LNCaP clone FGC (cell line): Measurements from ENCODE around the gene GNAQ.
"Not testable (repeated sequence)": the region's sequence is repeated elsewhere in the genome, so short reads cannot be mapped to it uniquely, and the experiment has no call there.

Source experiments
- DNase-seq: peaks from one replicate; pipeline ENCODE4 v3.0.0-alpha.2; 2011; ENCODE audit warnings: low read depth
- H3K4me3 ChIP-seq: 2 replicates; pipeline ENCODE4 v1.5.1; 2011; ENCODE audit warnings: mild to moderate bottlenecking, low read depth, low read length, control low read depth
- TF ChIP-seq, protein P1 (sequence below): IDR thresholded peaks from 2 replicates; pipeline ENCODE4 v1.5.1; 2012; ENCODE audit warnings: mild to moderate bottlenecking; ENCODE audit not compliant: control insufficient read depth, insufficient read depth; ENCODE audit errors: extremely low read depth

The GNAQ gene

DNA sequence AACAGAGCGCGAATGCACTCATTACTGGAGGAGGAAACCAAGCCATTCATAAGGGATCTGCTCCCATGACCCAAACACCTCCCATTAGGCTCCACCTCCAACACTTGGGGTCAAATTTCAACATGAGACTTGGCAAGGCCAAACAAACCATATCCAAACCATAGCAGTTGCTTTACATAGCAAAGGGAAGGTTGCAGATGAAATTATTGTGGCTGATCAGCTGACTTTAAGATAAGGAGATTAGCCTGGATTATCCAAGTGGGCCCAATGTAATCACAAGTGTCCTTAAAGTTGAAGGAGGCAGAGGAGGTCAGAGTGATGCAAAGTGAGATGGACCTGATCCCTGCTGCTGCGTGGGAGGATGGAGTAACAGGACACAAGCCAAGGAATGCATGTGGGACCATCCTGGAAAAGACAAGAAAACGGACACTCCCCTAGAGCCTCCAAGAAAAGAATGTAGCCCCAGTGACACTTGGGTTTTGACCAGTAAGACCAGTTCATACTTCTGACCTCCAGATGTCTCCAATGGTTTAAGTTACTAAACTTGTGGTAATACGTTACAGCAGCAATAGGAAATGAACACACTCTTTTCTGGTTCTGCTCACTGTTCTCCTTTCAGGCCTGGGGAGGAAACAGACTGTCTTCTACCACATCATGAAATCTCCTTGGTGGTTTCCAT lies 167.3 kb downstream of the GNAQ start:
- no peak for DNase-seq
- TF ChIP-seq, protein P1, sequence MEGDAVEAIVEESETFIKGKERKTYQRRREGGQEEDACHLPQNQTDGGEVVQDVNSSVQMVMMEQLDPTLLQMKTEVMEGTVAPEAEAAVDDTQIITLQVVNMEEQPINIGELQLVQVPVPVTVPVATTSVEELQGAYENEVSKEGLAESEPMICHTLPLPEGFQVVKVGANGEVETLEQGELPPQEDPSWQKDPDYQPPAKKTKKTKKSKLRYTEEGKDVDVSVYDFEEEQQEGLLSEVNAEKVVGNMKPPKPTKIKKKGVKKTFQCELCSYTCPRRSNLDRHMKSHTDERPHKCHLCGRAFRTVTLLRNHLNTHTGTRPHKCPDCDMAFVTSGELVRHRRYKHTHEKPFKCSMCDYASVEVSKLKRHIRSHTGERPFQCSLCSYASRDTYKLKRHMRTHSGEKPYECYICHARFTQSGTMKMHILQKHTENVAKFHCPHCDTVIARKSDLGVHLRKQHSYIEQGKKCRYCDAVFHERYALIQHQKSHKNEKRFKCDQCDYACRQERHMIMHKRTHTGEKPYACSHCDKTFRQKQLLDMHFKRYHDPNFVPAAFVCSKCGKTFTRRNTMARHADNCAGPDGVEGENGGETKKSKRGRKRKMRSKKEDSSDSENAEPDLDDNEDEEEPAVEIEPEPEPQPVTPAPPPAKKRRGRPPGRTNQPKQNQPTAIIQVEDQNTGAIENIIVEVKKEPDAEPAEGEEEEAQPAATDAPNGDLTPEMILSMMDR, result 0 out of 2 replicates have a peak, but pooled peaks have one; percentile 19
- H3K4me3 ChIP-seq, result no peak overlapping the region

DNA sequence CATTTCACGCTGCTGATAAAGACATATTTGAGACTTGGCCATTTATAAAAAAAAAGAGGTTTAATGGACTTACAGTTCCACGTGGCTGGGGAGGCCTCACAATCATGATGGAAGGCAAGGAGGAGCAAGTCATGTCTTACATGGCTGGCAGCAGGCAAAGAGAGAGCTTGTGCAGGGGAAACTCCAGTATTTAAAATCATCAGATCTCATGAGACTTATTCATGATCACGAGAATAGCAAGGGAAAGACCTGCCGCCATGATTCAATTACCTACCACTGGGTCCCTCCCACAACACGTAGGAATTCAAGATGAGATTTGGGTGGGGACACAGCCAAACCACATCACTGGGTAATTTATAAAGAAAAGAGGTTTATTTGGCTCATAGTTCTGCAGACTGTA lies 168.0 kb downstream of the GNAQ start:
- not testable (repeated sequence) for DNase-seq

DNA sequence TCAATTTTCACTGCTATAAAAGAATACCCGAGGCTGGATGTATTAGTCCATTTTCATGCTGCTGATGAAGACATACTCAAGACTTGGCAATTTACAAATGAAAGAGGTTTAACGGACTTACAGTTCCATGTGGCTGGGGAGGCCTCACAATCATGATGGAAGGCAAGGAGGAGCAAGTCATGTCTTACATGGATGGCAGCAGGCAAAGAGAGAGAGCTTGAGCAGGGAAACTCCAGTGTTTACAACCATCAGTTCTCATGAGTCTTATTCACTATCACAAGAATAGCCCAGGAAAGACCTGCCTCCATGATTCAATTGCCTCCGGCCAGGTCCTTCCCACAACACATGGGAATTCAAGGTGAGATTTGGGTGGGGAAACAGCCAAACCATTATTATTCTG lies 170.7 kb downstream of the GNAQ start:
- H3K4me3 ChIP-seq, DNase-seq: not testable (repeated sequence)

More for the DNA sequence above, 168.0 kb downstream of the GNAQ start:
- not testable (repeated sequence) for H3K4me3 ChIP-seq

DNA sequence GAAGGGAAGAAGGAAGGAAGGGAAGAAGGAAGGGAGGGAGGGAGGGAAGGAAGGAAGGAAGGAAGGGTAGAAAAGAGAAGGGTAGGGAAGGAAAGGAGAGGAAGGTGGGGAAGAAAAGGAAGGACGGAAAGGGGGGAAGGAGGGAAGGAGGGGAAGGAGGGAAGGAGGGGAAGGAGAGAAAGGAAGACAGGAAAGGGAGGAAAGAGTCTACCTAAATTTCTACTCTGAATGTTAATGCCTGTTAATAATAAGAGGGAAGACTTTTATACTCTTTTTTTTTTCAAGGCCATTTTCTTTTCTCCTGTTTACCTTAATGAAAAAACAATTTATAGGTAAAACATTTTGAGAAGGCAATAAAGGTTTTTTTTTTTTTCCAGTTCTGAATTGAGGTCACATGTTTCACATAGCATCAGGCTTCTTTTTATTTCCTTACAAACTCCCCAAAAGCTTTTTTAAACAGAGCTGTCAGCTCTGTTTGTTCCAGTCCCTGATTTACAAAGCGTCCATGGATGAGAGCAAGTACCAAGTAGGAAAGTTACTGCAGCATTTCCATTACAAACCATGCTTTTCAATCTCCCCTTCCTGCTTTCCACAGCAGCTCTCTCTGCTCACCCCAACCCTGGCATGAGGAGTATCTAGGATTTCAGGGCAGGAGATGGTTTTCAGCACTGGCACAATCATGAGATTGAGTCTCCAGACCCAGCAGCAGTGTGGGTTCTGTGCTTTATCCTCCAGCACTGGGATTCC lies 173.9 kb downstream of the GNAQ start:
- TF ChIP-seq, protein P1, result no peak
- DNase-seq, result no peak

DNA sequence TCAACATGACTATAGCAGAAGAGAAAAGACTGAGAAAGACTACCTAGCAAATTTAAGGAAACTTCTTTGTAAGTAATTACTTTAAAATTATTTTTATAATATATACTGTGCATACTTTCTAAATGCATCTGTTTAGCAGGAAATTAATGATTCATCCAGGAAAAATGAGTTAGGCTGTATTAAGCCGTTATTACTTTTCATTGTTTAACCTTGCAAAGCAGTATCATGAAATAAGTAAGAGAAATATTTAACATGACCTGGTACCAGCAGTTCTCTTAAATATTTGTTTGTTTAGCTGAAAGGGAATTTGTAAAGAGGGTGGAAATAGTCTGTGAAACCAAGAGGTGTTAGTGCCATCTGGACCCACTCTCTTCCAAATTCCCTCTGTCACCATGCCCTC lies 175.0 kb downstream of the GNAQ start:
- TF ChIP-seq, protein P1, result no peak
- no peak overlapping the region for H3K4me3 ChIP-seq
- DNase-seq, result no peak

More for the DNA sequence above, 173.9 kb downstream of the GNAQ start:
- H3K4me3 ChIP-seq, result no peak overlapping the region

DNA sequence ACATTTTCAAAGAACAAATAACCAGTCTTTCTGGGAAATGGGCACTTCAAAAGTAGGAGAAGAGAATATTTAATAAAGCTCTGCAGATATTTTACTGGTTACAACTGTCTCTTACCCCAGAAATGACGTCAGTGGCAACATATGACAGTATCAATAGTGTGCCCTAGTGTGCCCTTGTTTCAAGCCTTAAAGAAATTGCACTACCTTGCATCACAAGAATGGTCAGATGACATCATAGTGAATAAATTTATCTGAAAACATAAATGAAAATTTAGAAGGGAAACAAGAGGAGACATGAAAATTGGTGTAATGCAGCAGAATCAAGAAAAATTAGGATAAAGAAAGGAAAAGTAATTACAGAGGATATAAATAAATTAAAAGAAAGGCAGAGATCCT lies 176.7 kb downstream of the GNAQ start:
- TF ChIP-seq, protein P1, result no peak
- H3K4me3 ChIP-seq, result no peak overlapping the region
- no peak for DNase-seq

DNA sequence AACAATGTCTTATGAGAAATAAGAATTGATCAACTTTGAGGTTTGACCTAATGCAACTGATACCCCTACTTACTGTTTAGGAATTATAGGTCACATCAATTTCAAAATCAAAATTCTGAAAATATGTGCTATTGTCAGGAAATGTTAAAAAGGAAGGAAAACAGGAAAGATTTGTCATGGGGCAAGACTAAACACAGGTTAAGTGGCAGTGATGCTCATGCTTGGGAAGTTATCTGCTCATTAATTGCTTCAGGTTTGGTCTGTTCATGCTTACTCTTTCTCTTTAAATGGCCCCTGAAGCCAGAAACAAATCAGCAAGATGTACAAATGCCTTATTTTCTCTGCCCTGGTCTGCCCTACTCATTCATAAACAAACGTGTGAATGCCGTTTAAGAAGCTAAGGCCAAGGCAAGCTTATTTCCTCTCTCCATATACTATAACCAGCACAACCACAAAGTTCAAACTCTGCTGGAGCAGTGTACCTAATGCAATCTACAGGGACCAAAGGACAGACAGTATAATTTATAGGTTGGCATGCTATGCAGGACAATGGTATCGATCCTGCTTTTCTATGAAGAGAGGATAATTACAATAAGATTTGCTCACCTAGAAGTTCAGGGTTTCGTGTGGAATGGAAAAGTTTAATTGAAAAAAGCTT lies 177.2 kb downstream of the GNAQ start:
- H3K4me3 ChIP-seq, result no peak overlapping the region
- no peak for DNase-seq
- TF ChIP-seq, protein P1, result no peak
